Neural cell (in vitro differentiated cells): ENCODE results near the gene MAGOHB. TPM values are rescaled to one million over a fixed set of nuclear protein-coding genes. Genes with fewer than 3 reads are reported as not detected.

Experiments
- H2AFZ ChIP-seq: fragments of 200-600, 300-800 bp; sonication (generic), shearing (Covaris generic); 2 replicates; pipeline ENCODE4 v1.6.0; 2014; ENCODE audit warnings: low read depth, mild to moderate bottlenecking, antibody characterized with exemption, low read length, moderate library complexity
- H3F3A ChIP-seq: fragments of 200-600 bp; shearing (Covaris generic); 2 replicates; pipeline ENCODE4 v1.6.1; 2016; ENCODE audit warnings: mild to moderate bottlenecking, moderate library complexity, mixed read lengths, antibody characterized with exemption, low read length; ENCODE audit not compliant: insufficient read depth, poor library complexity, severe bottlenecking
- H3K27ac ChIP-seq: fragments of 200-600, 300-800 bp; sonication (generic), shearing (Covaris generic); 2 replicates; pipeline ENCODE4 v1.5.1; 2014; ENCODE audit warnings: mild to moderate bottlenecking, low read length, moderate library complexity
- H3K27me3 ChIP-seq: fragments of 300-800, 200-600 bp; sonication (generic), shearing (Covaris generic); 2 replicates; pipeline ENCODE4 v1.6.0; 2014; ENCODE audit warnings: mild to moderate bottlenecking, low read depth, low read length, moderate library complexity; ENCODE audit not compliant: insufficient read depth
- H3K36me3 ChIP-seq: fragments of 300-800, 200-600 bp; sonication (generic), shearing (Covaris generic); 2 replicates; pipeline ENCODE4 v1.5.1; 2014; ENCODE audit warnings: mild to moderate bottlenecking, antibody characterized with exemption, low read length, moderate library complexity; ENCODE audit not compliant: insufficient read depth
- H3K4me2 ChIP-seq: fragments of 300-800, 200-600 bp; sonication (generic), shearing (Covaris generic); 2 replicates; pipeline ENCODE4 v1.6.0; 2014; ENCODE audit warnings: mild to moderate bottlenecking, low read length
- H3K4me3 ChIP-seq: fragments of 300-800, 200-600 bp; sonication (generic), shearing (Covaris generic); 2 replicates; pipeline ENCODE4 v1.5.1; 2014; ENCODE audit warnings: mild to moderate bottlenecking, low read length, moderate library complexity
- H3K79me2 ChIP-seq: fragments of 200-600 bp; shearing (Covaris generic); replicated peaks from 2 replicates; pipeline ENCODE4 v1.6.0; 2014; ENCODE audit warnings: mild to moderate bottlenecking, low read length, moderate library complexity; ENCODE audit not compliant: insufficient read depth
- H3K9ac ChIP-seq: fragments of 300-800, 200-600 bp; sonication (generic), shearing (Covaris generic); 2 replicates; pipeline ENCODE4 v1.6.1; 2016; ENCODE audit warnings: mild to moderate bottlenecking, low read length, mixed read lengths
- H3K9me2 ChIP-seq: fragments of 200-600 bp; shearing (Covaris generic); 2 replicates; pipeline ENCODE4 v1.6.1; 2016; ENCODE audit warnings: mild to moderate bottlenecking, low read length, mixed read lengths; ENCODE audit not compliant: insufficient read depth
- H3K9me3 ChIP-seq: fragments of 200-600, 300-800 bp; sonication (generic), shearing (Covaris generic); 2 replicates; pipeline ENCODE4 v1.6.1; 2016; ENCODE audit warnings: mild to moderate bottlenecking, mixed run types, low read length, moderate library complexity, mixed read lengths
- H4K20me1 ChIP-seq: fragments of 200-600 bp; shearing (Covaris generic); 2 replicates; pipeline ENCODE4 v1.6.1; 2016; ENCODE audit warnings: mild to moderate bottlenecking, mixed run types; ENCODE audit not compliant: insufficient read depth
- EP300 ChIP-seq: fragments of 450-650 bp; conservative IDR thresholded peaks from 2 replicates; pipeline ENCODE4 v1.6.1; 2014; ENCODE audit warnings: antibody characterized with exemption, mild to moderate bottlenecking, moderate library complexity; ENCODE audit not compliant: poor library complexity, severe bottlenecking
- EZH2 ChIP-seq: fragments of 200-600, 300-800 bp; shearing (Covaris generic), sonication (generic); IDR thresholded peaks from 2 replicates; pipeline ENCODE4 v1.6.1; 2014; ENCODE audit warnings: antibody characterized with exemption, low read length, borderline replicate concordance, mild to moderate bottlenecking; ENCODE audit not compliant: insufficient read depth, poor library complexity, severe bottlenecking
- MXI1 ChIP-seq: fragments of 450-650 bp; conservative IDR thresholded peaks from 2 replicates; pipeline ENCODE4 v1.6.1; 2014; ENCODE audit warnings: antibody characterized with exemption, mild to moderate bottlenecking; ENCODE audit not compliant: poor library complexity, severe bottlenecking
- POLR2AphosphoS5 ChIP-seq: IDR thresholded peaks from 2 replicates; pipeline ENCODE4 v1.6.1; 2012
- RAD21 ChIP-seq: fragments of 450-650 bp; conservative IDR thresholded peaks from 2 replicates; pipeline ENCODE4 v1.6.1; 2014; ENCODE audit warnings: antibody characterized with exemption, mild to moderate bottlenecking, moderate library complexity
- SMC3 ChIP-seq: fragments of 450-650 bp; conservative IDR thresholded peaks from 2 replicates; pipeline ENCODE4 v1.6.1; 2014; ENCODE audit warnings: antibody characterized with exemption, mild to moderate bottlenecking, moderate library complexity; ENCODE audit not compliant: poor library complexity
- TAF1 ChIP-seq: IDR thresholded peaks from 2 replicates; pipeline ENCODE4 v1.6.1; 2012; ENCODE audit warnings: low read depth
- polyA plus RNA-seq: library from polyadenylated mRNA; depleted of rRNA; stranded (reverse); fragments of >200 nt; gene quantifications from 2 replicates; pipeline ENCODE4 v1.2.3, GENCODE V29; 2014
- TF ChIP-seq, protein P1 (sequence below): IDR thresholded peaks from 2 replicates; pipeline ENCODE4 v1.6.1; 2012; ENCODE audit warnings: borderline replicate concordance

MAGOHB gene
- polyA plus RNA-seq, 1 donor from 2014 or later = 43.3 TPM

DNA sequence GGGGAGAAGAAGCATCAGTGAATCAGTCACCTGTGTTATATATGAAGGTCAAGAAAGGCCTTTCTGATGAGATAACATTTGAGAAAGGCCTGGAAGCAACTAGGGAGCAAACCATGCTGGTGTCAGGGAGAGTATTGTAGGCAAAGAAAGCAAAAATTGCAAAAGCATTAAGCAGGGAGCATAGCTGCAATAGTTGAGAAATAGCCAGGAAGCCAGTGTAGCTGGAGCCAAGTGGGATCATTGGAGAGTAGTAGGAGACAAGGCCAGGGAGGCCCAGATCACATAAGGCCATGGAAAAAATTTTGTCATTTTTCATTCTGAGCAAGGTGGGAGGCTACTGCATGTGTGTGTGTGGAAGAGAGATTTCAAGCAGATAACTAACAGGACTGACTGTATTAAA is 18.8 kb upstream of the MAGOHB start:
- H2AFZ ChIP-seq = no peak overlapping the region
- H3F3A ChIP-seq = no peaks in the 10 kb centered on the region
- no peaks in the 10 kb centered on the region for H3K9me2 ChIP-seq
- no peak overlapping the region for H3K9ac ChIP-seq
- H3K36me3 ChIP-seq = no peaks in the 10 kb centered on the region
- H3K9me3 ChIP-seq = no peaks in the 10 kb centered on the region
- no peak overlapping the region for H3K4me3 ChIP-seq
- TF ChIP-seq RAD21 (no peak), EZH2 (no peak), EP300 (no peak), TAF1 (no peak)
- TF ChIP-seq, protein P1, sequence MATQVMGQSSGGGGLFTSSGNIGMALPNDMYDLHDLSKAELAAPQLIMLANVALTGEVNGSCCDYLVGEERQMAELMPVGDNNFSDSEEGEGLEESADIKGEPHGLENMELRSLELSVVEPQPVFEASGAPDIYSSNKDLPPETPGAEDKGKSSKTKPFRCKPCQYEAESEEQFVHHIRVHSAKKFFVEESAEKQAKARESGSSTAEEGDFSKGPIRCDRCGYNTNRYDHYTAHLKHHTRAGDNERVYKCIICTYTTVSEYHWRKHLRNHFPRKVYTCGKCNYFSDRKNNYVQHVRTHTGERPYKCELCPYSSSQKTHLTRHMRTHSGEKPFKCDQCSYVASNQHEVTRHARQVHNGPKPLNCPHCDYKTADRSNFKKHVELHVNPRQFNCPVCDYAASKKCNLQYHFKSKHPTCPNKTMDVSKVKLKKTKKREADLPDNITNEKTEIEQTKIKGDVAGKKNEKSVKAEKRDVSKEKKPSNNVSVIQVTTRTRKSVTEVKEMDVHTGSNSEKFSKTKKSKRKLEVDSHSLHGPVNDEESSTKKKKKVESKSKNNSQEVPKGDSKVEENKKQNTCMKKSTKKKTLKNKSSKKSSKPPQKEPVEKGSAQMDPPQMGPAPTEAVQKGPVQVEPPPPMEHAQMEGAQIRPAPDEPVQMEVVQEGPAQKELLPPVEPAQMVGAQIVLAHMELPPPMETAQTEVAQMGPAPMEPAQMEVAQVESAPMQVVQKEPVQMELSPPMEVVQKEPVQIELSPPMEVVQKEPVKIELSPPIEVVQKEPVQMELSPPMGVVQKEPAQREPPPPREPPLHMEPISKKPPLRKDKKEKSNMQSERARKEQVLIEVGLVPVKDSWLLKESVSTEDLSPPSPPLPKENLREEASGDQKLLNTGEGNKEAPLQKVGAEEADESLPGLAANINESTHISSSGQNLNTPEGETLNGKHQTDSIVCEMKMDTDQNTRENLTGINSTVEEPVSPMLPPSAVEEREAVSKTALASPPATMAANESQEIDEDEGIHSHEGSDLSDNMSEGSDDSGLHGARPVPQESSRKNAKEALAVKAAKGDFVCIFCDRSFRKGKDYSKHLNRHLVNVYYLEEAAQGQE = no peak
- no peak overlapping the region for H3K27ac ChIP-seq
- no peak overlapping the region for H3K4me2 ChIP-seq
- no peaks in the 10 kb centered on the region for H3K27me3 ChIP-seq
- H3K79me2 ChIP-seq = no peaks in the 10 kb centered on the region
- no peaks in the 10 kb centered on the region for H4K20me1 ChIP-seq

- no peak overlapping the region for H3K4me3 ChIP-seq
- H3K27me3 ChIP-seq = no peaks in the 10 kb centered on the region
- no peak for TF ChIP-seq TAF1
- no peak for TF ChIP-seq MXI1
- TF ChIP-seq, protein P1 = no peak
- no peak for TF ChIP-seq EP300
- no peak for TF ChIP-seq RAD21
- TF ChIP-seq SMC3 = no peak
- TF ChIP-seq POLR2AphosphoS5 = no peak
- H3K4me2 ChIP-seq = no peak overlapping the region
- H3K27ac ChIP-seq = no peak overlapping the region
- H2AFZ ChIP-seq = no peak overlapping the region
- H3K79me2 ChIP-seq = no peaks in the 10 kb centered on the region
- no peak overlapping the region for H3K9ac ChIP-seq
- no peaks in the 10 kb centered on the region for H4K20me1 ChIP-seq
- no peaks in the 10 kb centered on the region for H3K9me3 ChIP-seq
- H3K9me2 ChIP-seq = no peaks in the 10 kb centered on the region
- H3K36me3 ChIP-seq = no peaks in the 10 kb centered on the region
- no peaks in the 10 kb centered on the region for H3F3A ChIP-seq
Measured at GRCh38 chr12:10624605-10625004, 11.2 kb upstream of the MAGOHB start.
